GM18951 (cell line): ENCODE results near the gene MYO5A.
A peak's percentile ranks its signal among the peaks of the same experiment; 100 is the strongest.

Source experiments
- POLR2A ChIP-seq: IDR thresholded peaks from 4 replicates; pipeline ENCODE4 v1.6.1; 2011; ENCODE audit warnings: mild to moderate bottlenecking; ENCODE audit not compliant: insufficient read length, insufficient read depth; ENCODE audit errors: extremely low read depth
- in situ Hi-C: fragments of 300-500 bp; cut with MboI; formaldehyde crosslinking; loops from one replicate; pipeline ENCODE4 v1.12.0; 2022; ENCODE audit warnings: low sequenced_read_pairs, mixed read lengths, inconsistent platforms; ENCODE audit not compliant: unreplicated experiment

MYO5A gene

DNA sequence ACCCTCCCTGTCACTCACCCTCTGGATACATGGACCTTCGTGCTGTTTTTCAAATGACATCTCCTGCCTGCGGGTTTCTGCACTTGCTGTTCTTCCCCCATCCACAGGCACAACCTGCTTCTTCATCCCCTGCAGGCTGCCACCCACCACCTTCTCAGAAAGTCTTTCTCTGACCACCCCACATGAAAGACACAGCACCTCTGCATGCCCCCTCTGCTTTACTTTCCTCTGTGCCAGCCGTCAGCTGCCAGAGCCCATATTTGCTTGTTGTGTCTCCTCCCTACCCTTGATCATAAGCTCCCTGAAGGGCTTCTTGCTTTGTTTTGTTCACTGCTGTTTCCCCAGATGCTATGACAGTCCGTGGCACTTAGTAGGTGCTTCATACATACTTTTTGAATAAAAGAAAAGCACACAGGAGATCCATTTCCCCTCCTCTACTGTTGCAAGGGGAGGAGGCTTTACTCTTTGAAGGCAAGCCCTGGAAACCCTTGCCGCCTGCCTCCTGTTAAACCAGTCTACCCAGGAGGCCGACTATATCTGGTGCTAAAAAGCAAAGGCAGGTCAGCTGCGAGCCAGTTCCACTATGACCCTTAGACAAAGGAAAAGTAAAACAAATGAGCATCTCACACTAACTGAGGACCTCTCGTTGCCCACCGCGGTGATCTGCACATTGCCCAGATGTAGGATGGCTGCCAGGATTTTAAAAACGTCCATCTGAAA is 265.0 kb downstream of the MYO5A start:
- in situ Hi-C loops = no loop called here
- TF ChIP-seq POLR2A = no peak

DNA sequence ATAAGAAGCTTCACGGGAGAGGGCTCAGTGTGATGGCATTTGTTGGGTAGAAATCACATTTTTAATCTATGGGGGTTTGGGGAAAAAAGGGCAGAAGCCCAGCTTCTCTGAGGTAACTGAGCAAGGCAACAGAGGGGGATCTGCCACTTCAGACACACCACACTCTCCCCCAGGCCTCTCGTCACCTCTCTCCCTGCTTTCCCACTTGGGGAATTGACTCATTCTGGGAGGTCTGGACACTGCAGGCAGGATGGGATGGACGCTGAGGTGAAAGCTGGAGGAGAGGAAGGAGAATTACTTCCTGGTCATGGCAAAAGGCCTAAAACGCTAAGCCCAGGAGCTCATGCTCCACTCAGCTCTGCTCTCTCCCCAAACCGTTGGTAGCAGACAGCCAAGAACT is 266.3 kb downstream of the MYO5A start:
- in situ Hi-C loops = no loop called here
- no peak for TF ChIP-seq POLR2A

DNA sequence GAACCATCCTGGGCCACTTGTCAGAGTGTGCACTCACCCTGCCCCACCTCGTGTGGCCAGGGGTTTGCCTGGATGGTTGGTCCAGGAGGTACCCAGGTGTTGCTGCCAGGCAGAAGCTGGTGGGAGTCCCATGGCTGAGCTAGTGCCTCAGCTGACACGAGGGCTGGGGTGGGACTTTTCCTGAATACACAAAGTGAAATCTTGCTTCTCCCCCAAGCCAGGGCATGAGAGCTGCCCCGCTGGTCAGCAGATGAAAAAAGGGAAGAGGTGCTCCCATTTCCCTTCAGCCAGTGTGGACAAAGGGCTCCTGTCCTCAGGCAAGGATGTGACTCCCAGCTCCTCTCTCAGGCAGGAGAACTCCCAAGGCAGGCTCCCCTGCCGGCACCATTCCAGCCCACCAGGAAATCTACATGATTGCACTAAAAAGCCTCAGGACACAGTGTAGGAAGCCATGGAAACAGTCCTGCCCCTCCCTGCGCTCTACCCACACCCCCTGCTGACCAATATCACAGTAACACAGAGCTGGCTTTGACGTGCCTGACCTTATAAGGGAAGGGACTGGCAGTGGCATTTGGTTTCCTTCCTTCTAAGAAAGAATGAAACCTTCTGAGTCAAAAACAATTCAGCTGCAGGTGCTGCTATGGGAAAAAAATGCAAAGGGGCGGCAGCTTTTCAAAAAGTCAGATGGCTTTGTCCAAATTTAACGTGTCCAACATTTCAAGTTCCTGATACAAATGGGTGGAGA is 267.0 kb downstream of the MYO5A start:
- in situ Hi-C loops = no loop called here
- TF ChIP-seq POLR2A = peak; percentile 51

DNA sequence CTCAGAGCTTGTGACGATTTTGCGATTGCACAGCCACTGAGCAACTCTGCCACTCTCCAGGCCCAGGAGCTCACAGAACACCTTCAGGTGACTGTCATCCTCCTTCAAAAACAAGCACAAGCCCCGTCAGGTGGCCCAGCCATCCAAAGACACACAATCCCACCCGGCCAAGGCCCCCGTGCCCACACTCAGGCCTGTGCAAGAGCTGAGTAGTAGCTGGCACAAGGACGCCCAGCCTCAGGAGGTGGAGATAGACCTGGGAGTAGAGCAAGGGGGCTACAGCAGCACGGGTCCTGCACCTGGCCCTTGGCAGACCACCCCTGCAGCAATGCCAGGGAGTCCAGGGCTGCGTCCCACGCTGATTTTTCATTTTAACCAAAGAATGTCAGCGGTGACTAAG is 267.7 kb downstream of the MYO5A start:
- TF ChIP-seq POLR2A = no peak
- in situ Hi-C loops = no loop called here

DNA sequence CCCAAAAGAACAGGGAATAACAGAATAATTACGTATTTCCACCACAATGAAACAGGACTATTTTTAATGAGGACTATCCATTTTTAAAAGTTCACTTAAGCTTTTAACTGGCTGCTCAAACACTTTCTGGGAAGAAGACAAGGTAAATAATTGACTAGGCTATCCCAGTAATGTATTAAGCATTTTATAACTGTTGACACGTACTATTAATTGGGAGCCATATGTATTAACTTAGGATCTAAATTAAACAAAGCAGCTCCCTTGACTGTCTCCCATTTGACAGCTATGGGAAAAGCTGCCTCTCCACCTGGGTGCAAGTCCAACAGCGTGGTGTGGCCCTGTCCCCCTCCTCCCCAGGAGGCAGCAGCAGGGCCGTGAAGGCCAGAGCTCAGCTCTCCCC is 269.2 kb downstream of the MYO5A start:
- no peak for TF ChIP-seq POLR2A
- in situ Hi-C loops = no loop called here

DNA sequence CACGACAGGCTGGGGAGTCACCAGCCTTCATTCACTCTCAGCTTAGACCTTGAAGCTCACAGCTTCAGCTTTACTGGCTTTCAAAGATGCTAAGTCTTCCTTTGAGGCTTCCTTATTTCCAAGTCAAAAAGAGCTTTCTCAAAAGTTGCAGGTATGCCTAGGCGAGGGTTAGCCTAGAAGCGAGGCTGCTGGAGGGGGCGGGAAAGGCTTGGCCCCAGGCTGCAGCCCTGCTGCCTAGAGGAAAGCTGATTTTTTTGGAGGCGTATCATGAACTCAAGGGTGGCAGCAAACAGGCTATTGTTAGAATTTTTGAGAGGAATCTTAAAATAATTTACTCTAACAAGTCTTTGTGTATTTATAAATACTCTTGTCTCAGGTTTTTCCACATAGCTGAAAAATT is 270.2 kb downstream of the MYO5A start:
- in situ Hi-C loops = no loop called here
- no peak for TF ChIP-seq POLR2A

DNA sequence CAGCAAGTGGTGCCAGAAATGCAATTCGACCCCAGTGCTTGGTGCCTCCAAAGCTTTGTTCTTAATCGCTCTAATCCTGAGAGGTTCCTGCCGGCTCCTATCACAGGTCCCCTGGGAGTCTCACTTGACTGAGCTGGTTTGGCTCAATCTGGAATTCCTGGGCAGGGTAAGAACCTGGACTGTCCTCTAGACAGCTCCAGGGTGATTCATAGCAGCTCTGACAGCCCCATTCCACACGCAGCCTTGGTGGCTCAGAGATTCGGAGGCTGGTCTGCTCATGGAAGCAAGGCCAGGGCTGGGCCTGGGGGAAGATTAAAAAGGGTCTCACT is 271.0 kb downstream of the MYO5A start:
- no peak for TF ChIP-seq POLR2A
- in situ Hi-C loops = no loop called here
